ENCODE measurements around the gene MIF.

The MIF gene

DNA sequence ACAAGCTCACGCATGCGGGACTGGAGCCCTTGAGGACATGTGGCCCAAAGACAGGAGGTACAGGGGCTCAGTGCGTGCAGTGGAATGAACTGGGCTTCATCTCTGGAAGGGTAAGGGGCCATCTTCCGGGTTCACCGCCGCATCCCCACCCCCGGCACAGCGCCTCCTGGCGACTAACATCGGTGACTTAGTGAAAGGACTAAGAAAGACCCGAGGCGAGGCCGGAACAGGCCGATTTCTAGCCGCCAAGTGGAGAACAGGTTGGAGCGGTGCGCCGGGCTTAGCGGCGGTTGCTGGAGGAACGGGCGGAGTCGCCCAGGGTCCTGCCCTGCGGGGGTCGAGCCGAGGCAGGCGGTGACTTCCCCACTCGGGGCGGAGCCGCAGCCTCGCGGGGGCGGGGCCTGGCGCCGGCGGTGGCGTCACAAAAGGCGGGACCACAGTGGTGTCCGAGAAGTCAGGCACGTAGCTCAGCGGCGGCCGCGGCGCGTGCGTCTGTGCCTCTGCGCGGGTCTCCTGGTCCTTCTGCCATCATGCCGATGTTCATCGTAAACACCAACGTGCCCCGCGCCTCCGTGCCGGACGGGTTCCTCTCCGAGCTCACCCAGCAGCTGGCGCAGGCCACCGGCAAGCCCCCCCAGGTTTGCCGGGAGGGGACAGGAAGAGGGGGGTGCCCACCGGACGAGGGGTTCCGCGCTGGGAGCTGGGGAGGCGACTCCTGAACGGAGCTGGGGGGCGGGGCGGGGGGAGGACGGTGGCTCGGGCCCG is at the start of gene MIF:
Gene MIF, plus strand, starts transcription at position 439 of the 765 bp plus-strand sequence. Its CDS starts 92 bp downstream, at position 531.
- H3K4me3 ChIP-seq (ENCODE audit: low read depth, low read length), result peak within 1 kb of the TSS; percentile 81
- in situ Hi-C loops (cut with HindIII; ENCODE audit: low sequenced_read_pairs), result no loop called here
- TF ChIP-seq, protein P1, sequence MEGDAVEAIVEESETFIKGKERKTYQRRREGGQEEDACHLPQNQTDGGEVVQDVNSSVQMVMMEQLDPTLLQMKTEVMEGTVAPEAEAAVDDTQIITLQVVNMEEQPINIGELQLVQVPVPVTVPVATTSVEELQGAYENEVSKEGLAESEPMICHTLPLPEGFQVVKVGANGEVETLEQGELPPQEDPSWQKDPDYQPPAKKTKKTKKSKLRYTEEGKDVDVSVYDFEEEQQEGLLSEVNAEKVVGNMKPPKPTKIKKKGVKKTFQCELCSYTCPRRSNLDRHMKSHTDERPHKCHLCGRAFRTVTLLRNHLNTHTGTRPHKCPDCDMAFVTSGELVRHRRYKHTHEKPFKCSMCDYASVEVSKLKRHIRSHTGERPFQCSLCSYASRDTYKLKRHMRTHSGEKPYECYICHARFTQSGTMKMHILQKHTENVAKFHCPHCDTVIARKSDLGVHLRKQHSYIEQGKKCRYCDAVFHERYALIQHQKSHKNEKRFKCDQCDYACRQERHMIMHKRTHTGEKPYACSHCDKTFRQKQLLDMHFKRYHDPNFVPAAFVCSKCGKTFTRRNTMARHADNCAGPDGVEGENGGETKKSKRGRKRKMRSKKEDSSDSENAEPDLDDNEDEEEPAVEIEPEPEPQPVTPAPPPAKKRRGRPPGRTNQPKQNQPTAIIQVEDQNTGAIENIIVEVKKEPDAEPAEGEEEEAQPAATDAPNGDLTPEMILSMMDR (IDR thresholded peaks at IDR 0.05; ENCODE audit: low read depth, low read length), result peak; percentile 87
- DNase-seq (ENCODE audit: low read depth, low spot score), result peak; percentile 96

DNA sequence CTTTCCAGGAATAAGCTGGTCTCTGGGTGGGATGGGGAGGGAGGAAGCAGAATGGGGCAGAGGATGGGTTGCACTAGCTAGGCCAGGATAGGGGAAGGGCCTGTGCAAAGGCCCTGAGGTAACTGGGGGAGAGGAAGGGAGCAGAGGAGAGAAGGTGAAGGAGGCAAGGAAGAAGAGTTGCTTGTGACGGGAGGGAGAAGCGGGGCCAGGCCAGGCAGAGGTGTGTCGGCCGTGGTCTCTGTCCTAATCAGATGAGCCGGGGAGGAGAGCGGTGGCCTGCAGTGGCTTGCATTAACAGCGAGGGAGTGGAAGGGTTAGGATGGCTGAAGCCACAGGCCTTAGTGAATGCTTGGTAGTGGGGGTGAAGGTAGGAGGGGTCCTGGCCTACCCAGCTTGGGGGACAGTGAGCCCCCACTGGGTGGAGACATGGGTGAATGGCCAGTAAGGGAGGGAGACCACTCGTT is 49.4 kb upstream of the MIF start:
- DNase-seq (ENCODE audit: low read depth, low spot score), result no peak
- TF ChIP-seq, protein P1 (IDR thresholded peaks at IDR 0.05; ENCODE audit: low read depth, low read length), result no peak
- in situ Hi-C loops (cut with HindIII; ENCODE audit: low sequenced_read_pairs), result no loop called here
- no peak overlapping the region for H3K4me3 ChIP-seq (ENCODE audit: low read depth, low read length)

DNA sequence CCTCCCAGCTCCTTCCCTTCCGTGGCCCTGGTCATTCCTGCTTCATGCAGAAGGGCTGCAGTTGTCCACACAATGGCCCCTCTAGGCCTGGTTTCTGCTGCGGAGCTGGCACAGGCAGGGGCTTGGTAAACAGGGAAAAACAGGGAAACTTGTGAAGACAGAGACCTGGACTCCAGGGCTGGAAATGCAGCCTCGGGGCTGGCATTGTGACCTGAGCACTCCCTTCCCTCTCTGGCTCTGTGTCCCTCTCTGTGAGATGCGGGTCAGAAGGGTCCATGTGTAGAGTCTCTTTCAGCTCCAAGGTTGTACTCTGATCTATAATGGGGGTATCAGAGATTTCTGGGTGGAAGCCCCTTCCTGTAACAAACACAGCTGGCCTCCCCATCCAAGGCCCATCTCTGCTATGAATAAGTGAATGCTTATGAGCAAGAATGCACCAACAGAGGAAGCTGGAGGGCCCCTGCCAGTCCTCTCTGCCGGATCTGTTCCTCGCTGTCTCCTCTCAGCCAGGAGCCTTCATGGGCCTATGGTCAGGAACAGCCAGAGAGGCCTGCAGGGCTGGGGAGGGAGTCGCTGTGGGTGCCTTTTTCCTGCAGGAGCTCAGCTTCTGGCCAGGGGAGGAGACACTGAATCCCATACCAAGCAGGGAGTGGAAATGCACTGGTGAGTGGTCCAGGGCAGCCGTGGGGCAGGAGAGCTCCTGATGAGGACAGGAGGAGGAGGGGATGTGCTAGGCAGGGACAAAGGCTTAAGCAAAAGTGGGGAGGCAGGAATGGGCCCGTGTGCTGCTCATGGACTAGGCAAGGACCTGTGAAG is 48.7 kb upstream of the MIF start:
- no peak overlapping the region for H3K4me3 ChIP-seq (ENCODE audit: low read depth, low read length)
- in situ Hi-C loops (cut with HindIII; ENCODE audit: low sequenced_read_pairs), result no loop called here
- DNase-seq (ENCODE audit: low read depth, low spot score), result no peak
- TF ChIP-seq, protein P1 (IDR thresholded peaks at IDR 0.05; ENCODE audit: low read depth, low read length), result no peak

DNA sequence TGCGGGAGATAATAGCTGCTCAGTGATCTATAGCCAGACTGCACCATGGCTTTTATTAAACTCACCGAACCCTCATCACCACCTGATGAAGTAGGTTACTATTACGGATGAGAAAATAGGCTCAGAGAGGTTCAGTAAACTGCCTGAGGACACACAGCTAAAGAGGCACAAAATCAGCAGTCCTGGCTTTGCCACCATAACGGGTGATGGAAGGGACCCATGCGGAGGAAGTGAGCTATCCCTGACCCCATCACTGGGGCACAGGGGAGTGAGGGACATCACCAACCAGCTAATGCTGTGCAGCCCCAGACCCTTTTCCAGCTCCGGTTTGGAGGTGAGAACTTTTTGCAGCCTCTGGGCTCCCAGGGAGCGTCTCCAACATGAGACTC is 48.1 kb upstream of the MIF start:
- TF ChIP-seq, protein P1 (IDR thresholded peaks at IDR 0.05; ENCODE audit: low read depth, low read length), result no peak
- DNase-seq (ENCODE audit: low read depth, low spot score), result no peak

DNA sequence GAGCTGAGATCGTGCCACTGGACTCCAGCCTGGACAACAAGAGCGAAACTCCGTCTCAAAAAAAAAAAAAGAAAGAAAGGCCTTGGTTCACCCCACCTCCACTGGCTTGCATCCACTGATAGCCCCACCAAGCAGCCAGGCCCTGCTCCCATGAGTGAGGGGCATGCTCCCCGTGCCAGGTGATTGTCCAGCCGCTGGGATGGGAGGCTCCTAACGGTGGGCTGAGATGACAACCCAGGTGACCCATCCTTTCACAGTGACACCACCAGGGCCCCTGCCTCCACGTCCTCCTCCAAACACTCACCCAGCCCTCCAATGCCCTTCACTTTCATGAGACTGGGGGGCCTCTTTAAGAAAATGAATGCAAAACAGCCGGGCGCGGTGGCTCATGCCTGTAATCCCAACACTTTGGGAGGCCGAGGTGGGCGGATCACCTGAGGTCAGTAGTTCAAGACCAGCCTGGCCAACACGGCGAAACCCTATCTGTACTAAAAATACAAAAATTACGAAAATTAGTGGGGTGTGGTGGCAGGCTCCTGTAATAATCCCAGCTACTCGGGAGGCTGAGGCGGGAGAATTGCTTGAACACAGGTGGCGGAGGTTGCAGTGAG is 46.8 kb upstream of the MIF start:
- TF ChIP-seq, protein P1 (IDR thresholded peaks at IDR 0.05; ENCODE audit: low read depth, low read length), result no peak

More for the DNA sequence above, 48.1 kb upstream of the MIF start:
- in situ Hi-C loops (cut with HindIII; ENCODE audit: low sequenced_read_pairs), result no loop called here
- no peak overlapping the region for H3K4me3 ChIP-seq (ENCODE audit: low read depth, low read length)

More for the DNA sequence above, 46.8 kb upstream of the MIF start:
- DNase-seq (ENCODE audit: low read depth, low spot score), result no peak
- in situ Hi-C loops (cut with HindIII; ENCODE audit: low sequenced_read_pairs), result no loop called here
- H3K4me3 ChIP-seq (ENCODE audit: low read depth, low read length), result no peak overlapping the region

All from astrocyte of the spinal cord (primary cell).